HepG2 (cell line): ENCODE results near the gene CKAP2. TPM values are rescaled to one million over a fixed set of nuclear protein-coding genes. Genes with fewer than 3 reads are reported as not detected.

Experiments used
- ARID2 ChIP-seq: sonication (generic); formaldehyde crosslinking; IDR thresholded peaks from 2 replicates; pipeline ENCODE4 v1.8.1; 2022; ENCODE audit warnings: mild to moderate bottlenecking, missing genetic modification reagents, borderline replicate concordance
- ATF7 ChIP-seq, 2 experiments: fragments of 450-650 bp in 1 of 2; sonication (generic) in 1 of 2; formaldehyde crosslinking in 1 of 2; IDR thresholded peaks; 2 replicates each; pipeline versions ENCODE4 v1.4.0 to v1.6.1; 2016 to 2020; ENCODE audit warnings: antibody characterized with exemption in 1 of 2, mild to moderate bottlenecking in 1 of 2, missing genetic modification reagents in 1 of 2
- DBP ChIP-seq: sonication (generic); formaldehyde crosslinking; IDR thresholded peaks from 2 replicates; pipeline ENCODE4 v1.4.0; 2020; ENCODE audit warnings: missing genetic modification reagents; ENCODE audit errors: not compliant biosample characterization
- KLF9 ChIP-seq: IDR thresholded peaks from 2 replicates; pipeline ENCODE4 v1.6.1; 2016; ENCODE audit warnings: low read depth
- LBX2 ChIP-seq: sonication (generic); formaldehyde crosslinking; IDR thresholded peaks from 2 replicates; pipeline ENCODE4 v1.5.0; 2020; ENCODE audit warnings: missing genetic modification reagents, mild to moderate bottlenecking, borderline replicate concordance
- RCOR2 ChIP-seq: IDR thresholded peaks from 2 replicates; pipeline ENCODE4 v1.6.1; 2016; ENCODE audit warnings: missing biosample characterization, missing genetic modification reagents
- SNAPC4 ChIP-seq: sonication (generic); formaldehyde crosslinking; IDR thresholded peaks from 2 replicates; pipeline ENCODE4 v1.4.0; 2020; ENCODE audit warnings: mild to moderate bottlenecking, missing genetic modification reagents
- TOPORS ChIP-seq: sonication (generic); formaldehyde crosslinking; IDR thresholded peaks from 2 replicates; pipeline ENCODE4 v1.8.0; 2023; ENCODE audit warnings: mild to moderate bottlenecking, missing genetic modification reagents
- ZMYM4 ChIP-seq: sonication (generic); formaldehyde crosslinking; IDR thresholded peaks from 2 replicates; pipeline ENCODE4 v1.8.1; 2023; ENCODE audit warnings: mild to moderate bottlenecking, missing genetic modification reagents
- ZNF143 ChIP-seq: sonication (generic); formaldehyde crosslinking; IDR thresholded peaks from 2 replicates; pipeline ENCODE4 v1.4.0; 2020; ENCODE audit warnings: missing genetic modification reagents
- ZNF160 ChIP-seq: sonication (generic); formaldehyde crosslinking; IDR thresholded peaks from 2 replicates; pipeline ENCODE4 v1.8.0; 2022; ENCODE audit warnings: mild to moderate bottlenecking, inconsistent platforms, missing genetic modification reagents
- ZNF570 ChIP-seq: sonication (generic); formaldehyde crosslinking; IDR thresholded peaks from 2 replicates; pipeline ENCODE4 v1.4.0; 2020; ENCODE audit warnings: mild to moderate bottlenecking, missing genetic modification reagents, borderline replicate concordance
- ZNF614 ChIP-seq: IDR thresholded peaks from 2 replicates; pipeline ENCODE4 v1.6.1; 2018; ENCODE audit warnings: missing biosample characterization, missing genetic modification reagents, inconsistent platforms, borderline replicate concordance
- ZNF687 ChIP-seq: sonication (generic); formaldehyde crosslinking; IDR thresholded peaks from 2 replicates; pipeline ENCODE4 v1.5.1; 2020; ENCODE audit warnings: mild to moderate bottlenecking, missing genetic modification reagents, moderate library complexity
- ZNF891 ChIP-seq: sonication (generic); formaldehyde crosslinking; IDR thresholded peaks from 2 replicates; pipeline ENCODE4 v1.5.0; 2020; ENCODE audit warnings: mild to moderate bottlenecking, missing genetic modification reagents
- polyA plus RNA-seq, 8 experiments: library from polyadenylated mRNA; depleted of rRNA in 3 of 8; stranded (reverse) in 7 of 8; unstranded in 1 of 8; fragments of >200 nt; fragmentation: Illumina TruSeq in 4 of 8; extraction: Trizol in 4 of 8; gene quantifications; 2 replicates each; pipeline versions ENCODE4 v1.2.1 to v1.2.3, GENCODE V29; 2011 to 2016; ENCODE audit warnings: low read depth in 4 of 8, missing spikeins in 1 of 8, mixed read lengths in 1 of 8; ENCODE audit not compliant: insufficient read depth in 1 of 8
- total RNA-seq, 5 experiments: library from RNA; depleted of rRNA; stranded (reverse); fragments of >200 nt; fragmentation: Illumina TruSeq; extraction: Trizol; gene quantifications; 2 replicates each; pipeline ENCODE4 v1.2.3, GENCODE V29; 2016; ENCODE audit warnings: low read depth in 1 of 5
- TF ChIP-seq, protein P1 (sequence below): sonication (generic); formaldehyde crosslinking; IDR thresholded peaks from 2 replicates; pipeline ENCODE4 v1.5.0; 2020; ENCODE audit warnings: missing genetic modification reagents

CKAP2 gene
- total and polyA plus RNA-seq, 2 of the 13 experiments (the other 11 are each of a cell fraction or from before 2014, with no cell fraction given) = 6.7 to 40.3 TPM

- TF ChIP-seq, protein P1, sequence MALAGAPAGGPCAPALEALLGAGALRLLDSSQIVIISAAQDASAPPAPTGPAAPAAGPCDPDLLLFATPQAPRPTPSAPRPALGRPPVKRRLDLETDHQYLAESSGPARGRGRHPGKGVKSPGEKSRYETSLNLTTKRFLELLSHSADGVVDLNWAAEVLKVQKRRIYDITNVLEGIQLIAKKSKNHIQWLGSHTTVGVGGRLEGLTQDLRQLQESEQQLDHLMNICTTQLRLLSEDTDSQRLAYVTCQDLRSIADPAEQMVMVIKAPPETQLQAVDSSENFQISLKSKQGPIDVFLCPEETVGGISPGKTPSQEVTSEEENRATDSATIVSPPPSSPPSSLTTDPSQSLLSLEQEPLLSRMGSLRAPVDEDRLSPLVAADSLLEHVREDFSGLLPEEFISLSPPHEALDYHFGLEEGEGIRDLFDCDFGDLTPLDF (CRISPR knock-in tag) = 0 out of 2 replicates have a peak, but pooled peaks have one; percentile 55
- TF ChIP-seq TOPORS (CRISPR knock-in tag) (peak; percentile 89), ZNF614 (no peak), DBP (CRISPR knock-in tag) (no peak), ZNF160 (CRISPR knock-in tag) (peak; percentile 66; the same call in 1 of the 2 replicates), ZNF570 (CRISPR knock-in tag) (no peak), ZNF143 (CRISPR knock-in tag) (no peak), LBX2 (CRISPR knock-in tag) (no peak), ZMYM4 (CRISPR knock-in tag) (peak; percentile 87), ARID2 (CRISPR knock-in tag) (0 out of 2 replicates have a peak, but pooled peaks have one; percentile 17), SNAPC4 (CRISPR knock-in tag) (peak; percentile 88), ZNF687 (CRISPR knock-in tag) (peak; percentile 81), KLF9 (0 out of 2 replicates have a peak, but pooled peaks have one; percentile 32), RCOR2 (no peak), ZNF891 (CRISPR knock-in tag) (peak; percentile 65), ATF7 (IDR thresholded peaks at IDR 0.05) (no peak), ATF7 (CRISPR knock-in tag; IDR thresholded peaks at IDR 0.05) (no peak)
Measured at GRCh38 chr13:52454820-52455676, at the start of gene CKAP2 (continued).
